ENCODE measurements around the gene EIPR1.

Gene EIPR1

DNA sequence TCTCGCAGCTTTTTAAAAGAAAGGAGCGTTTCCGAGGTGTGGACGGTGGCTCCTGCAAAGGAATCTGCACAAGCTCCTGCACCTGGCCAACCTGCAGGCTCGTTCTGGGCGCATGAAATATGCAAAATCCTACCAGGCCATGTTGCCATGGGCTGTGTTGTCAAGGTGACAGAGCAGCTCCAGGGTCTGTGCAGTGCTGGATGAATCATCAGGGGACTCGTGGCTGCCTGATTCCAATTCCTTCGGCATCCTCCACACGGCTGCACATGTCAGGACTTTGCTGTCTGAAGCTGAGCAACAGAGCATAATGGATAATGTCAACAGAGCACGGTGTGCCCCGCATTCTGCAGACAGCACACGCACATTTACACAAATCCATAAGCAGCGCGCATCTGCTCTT, 120.5 kb downstream of the EIPR1 start:
- DNase-seq (ENCODE audit: low spot score in 2 of 2) (no peak), ATAC-seq (ENCODE audit: low read depth) (no peak)
- Mint-ChIP-seq H3K27me3 (no peaks in the 10 kb centered on the region), H3K9me3 (no peaks in the 10 kb centered on the region), H3K4me3 (no peak overlapping the region), H3K4me1 (peaks cover 13% of the 10 kb centered on the region), H3K36me3 (peaks cover 15% of the 10 kb centered on the region), H3K27ac (no peak overlapping the region)

DNA sequence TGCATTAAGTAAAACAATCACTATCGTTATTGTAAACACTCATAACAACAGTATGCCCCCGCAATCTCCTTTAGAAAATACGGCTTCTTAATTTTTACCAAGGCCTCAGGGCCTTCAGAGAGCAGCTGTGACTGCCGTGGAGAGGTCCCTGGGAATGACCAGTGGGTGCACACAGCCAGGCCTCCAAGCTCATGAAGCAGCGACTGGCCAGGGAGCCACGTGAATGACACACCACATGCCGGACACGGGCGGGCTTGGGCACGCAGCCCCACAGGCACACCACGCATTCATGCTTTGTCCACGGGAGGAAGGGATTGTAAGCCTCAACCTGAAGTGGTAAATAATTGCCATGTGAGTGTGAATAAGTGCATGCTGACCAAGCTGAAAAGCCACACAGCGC, 121.0 kb downstream of the EIPR1 start:
- Mint-ChIP-seq H3K27ac (no peak overlapping the region), H3K4me1 (peaks cover 13% of the 10 kb centered on the region), H3K9me3 (no peaks in the 10 kb centered on the region), H3K36me3 (peaks cover 18% of the 10 kb centered on the region), H3K27me3 (no peaks in the 10 kb centered on the region), H3K4me3 (no peak overlapping the region)
- DNase-seq (ENCODE audit: low spot score in 2 of 2) (no peak), ATAC-seq (ENCODE audit: low read depth) (no peak)

DNA sequence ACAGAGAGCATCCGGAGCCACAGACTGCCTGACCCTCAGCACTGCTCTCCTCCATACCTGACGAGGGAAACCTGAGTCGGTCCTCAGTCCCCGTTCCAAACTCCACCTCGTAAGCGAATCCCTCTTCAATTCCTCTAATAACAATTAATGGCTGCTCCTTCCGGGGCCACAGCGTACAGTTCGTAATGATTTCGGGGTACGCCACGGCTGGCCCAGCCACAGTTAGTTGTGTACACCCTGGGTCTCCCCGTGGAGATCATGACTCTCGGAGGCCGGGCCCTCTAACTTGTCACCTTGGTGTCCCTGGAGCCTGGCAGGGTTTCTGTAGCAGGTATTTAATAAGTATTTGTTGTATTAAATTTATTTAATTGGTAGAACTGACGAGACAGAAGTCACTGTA, 121.5 kb downstream of the EIPR1 start:
- ATAC-seq (ENCODE audit: low read depth) = no peak
- H3K27me3 Mint-ChIP-seq = no peaks in the 10 kb centered on the region
- H3K4me3 Mint-ChIP-seq = no peak overlapping the region
- peak overlapping the region; percentile 72 for H3K27ac Mint-ChIP-seq
- DNase-seq (ENCODE audit: low spot score in 2 of 2) = no peak
- peaks cover 21% of the 10 kb centered on the region for H3K36me3 Mint-ChIP-seq
- no peaks in the 10 kb centered on the region for H3K9me3 Mint-ChIP-seq
- H3K4me1 Mint-ChIP-seq = peaks cover 13% of the 10 kb centered on the region

DNA sequence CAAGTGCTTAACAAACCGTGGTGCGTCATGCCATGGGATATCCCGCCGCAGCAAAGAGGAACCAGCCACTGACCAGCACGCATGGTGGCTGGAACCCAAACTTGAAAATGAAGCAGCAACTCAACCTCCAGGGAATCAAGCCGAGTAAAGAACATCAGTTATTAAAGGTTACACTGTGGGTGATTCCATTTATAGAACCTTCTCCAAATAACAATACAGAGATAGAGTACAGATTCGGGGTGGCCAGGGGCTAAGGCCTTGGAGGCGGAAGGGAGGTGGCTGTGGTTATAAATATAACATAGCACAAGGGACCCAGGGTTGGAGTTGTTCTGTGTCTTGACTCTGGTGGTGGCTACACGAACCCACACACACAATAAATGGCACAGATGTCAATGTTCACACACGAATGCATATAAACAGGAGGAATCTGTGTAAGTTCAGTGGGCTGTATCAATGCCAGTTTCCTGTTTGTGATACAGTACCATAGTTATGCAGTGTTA, 123.1 kb downstream of the EIPR1 start:
- Mint-ChIP-seq H3K27ac (peak overlapping the region; percentile 84), H3K4me1 (peaks cover 13% of the 10 kb centered on the region), H3K9me3 (no peaks in the 10 kb centered on the region), H3K27me3 (no peaks in the 10 kb centered on the region), H3K4me3 (peak overlapping the region; percentile 63), H3K36me3 (peaks cover 21% of the 10 kb centered on the region)
- peak; percentile 83 for ATAC-seq (ENCODE audit: low read depth)
- peak; percentile 28 to 44 for DNase-seq (ENCODE audit: low spot score in 2 of 2)

GRCh38 chr2:3253913-3254441, 123.6 kb downstream of the EIPR1 start:
- no peaks in the 10 kb centered on the region for H3K27me3 Mint-ChIP-seq
- no peak for ATAC-seq (ENCODE audit: low read depth)
- H3K4me3 Mint-ChIP-seq = peak overlapping the region; percentile 63
- H3K4me1 Mint-ChIP-seq = peaks cover 13% of the 10 kb centered on the region
- peaks cover 26% of the 10 kb centered on the region for H3K36me3 Mint-ChIP-seq
- peaks cover 5% of the 10 kb centered on the region for H3K9me3 Mint-ChIP-seq
- DNase-seq (ENCODE audit: low spot score in 2 of 2) = no peak
- H3K27ac Mint-ChIP-seq = peak overlapping the region; percentile 84

- H3K4me3 Mint-ChIP-seq = no peak overlapping the region
- no peaks in the 10 kb centered on the region for H3K27me3 Mint-ChIP-seq
- peaks cover 7% of the 10 kb centered on the region for H3K9me3 Mint-ChIP-seq
- H3K36me3 Mint-ChIP-seq = peaks cover 32% of the 10 kb centered on the region
- ATAC-seq (ENCODE audit: low read depth) (no peak), DNase-seq (ENCODE audit: low spot score in 2 of 2) (no peak)
- no peak overlapping the region for H3K27ac Mint-ChIP-seq
- peaks cover 13% of the 10 kb centered on the region for H3K4me1 Mint-ChIP-seq
Measured at GRCh38 chr2:3251946-3252345, 125.7 kb downstream of the EIPR1 start.

- Mint-ChIP-seq H3K27ac (no peak overlapping the region), H3K9me3 (peaks cover 8% of the 10 kb centered on the region), H3K27me3 (no peaks in the 10 kb centered on the region), H3K4me3 (no peak overlapping the region), H3K4me1 (peaks cover 9% of the 10 kb centered on the region), H3K36me3 (peaks cover 34% of the 10 kb centered on the region)
- no peak for DNase-seq (ENCODE audit: low spot score in 2 of 2)
- no peak for ATAC-seq (ENCODE audit: low read depth)
Measured at GRCh38 chr2:3249476-3249962, 128.1 kb downstream of the EIPR1 start.

DNA sequence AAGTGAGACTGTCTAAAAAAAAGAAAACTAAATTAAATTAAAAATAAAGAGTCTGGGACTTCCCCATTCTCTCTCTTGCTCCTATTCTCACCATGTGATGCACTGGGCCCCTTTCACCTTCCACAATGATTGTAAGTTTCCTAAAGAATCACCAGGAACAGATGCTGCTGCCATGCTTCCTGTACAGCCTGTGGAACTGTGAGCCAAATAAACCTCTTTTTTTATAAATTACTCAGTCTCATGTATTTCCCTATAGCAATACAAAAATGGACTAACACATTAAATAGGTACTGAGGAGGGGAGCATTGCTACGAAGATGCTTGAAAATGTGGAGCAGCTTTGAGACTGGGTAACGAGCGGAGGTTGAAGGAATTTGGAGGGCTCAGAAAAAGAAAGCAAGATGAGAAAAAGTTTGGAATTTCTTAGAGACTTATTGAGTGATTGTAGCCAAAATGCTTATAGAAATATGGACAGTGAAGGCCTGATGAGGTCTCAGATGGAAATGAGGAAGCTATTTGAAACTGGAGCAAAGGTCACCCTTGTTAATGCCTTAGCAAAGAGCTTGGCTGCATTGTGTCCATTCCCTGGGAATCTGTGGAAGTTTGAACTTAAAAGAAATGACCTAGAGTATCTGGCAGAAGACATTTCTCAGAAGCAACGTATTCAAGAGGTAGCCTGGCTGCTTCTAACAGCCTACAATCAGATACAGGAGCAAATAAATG, 128.7 kb downstream of the EIPR1 start:
- peaks cover 35% of the 10 kb centered on the region for H3K36me3 Mint-ChIP-seq

DNA sequence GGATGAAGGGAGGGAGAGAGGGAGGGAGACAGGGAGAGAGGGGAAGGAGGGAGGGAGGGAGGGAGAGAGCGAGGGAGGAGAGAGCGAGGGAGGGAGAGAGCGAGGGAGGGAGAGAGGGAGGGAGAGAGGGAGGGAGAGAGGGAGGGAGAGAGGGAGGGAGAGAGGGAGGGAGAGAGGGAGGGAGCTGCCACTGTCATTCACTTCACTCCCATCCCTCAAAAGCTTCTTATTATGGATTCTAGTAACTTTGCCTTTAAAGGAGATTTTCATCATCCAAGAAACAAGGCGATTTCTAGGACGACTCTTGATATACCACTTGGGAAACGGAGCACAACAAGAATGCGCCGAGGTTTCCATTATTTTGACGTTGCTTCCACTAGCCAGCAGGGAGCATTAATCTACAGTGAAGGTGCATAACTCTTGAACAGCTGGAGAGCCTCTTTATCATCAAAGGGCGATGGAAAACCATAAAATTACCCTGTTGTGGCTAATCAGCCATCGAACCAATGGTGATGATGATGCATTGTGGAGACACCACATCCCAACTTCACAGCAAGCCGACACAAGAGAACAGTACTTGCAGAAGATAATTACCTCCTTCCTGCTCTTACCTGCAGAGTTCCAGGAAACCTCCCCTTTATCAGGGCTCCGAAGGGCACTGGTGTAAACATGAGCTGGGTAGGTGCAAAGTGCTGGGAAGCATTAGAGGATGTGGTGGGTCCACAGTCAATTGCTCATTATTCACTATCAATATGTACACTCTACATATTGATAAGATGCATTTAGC, 130.5 kb downstream of the EIPR1 start:
- Mint-ChIP-seq H3K4me3 (no peak overlapping the region), H3K27ac (no peak overlapping the region), H3K36me3 (peaks cover 38% of the 10 kb centered on the region), H3K9me3 (peaks cover 8% of the 10 kb centered on the region), H3K4me1 (peaks cover 10% of the 10 kb centered on the region), H3K27me3 (no peaks in the 10 kb centered on the region)
- no peak for DNase-seq (ENCODE audit: low spot score in 2 of 2)
- ATAC-seq (ENCODE audit: low read depth) = no peak

More for the DNA sequence above, 128.7 kb downstream of the EIPR1 start:
- no peaks in the 10 kb centered on the region for H3K27me3 Mint-ChIP-seq
- peaks cover 3% of the 10 kb centered on the region for H3K4me1 Mint-ChIP-seq
- DNase-seq (ENCODE audit: low spot score in 2 of 2) (no peak), ATAC-seq (ENCODE audit: low read depth) (no peak)
- no peak overlapping the region for H3K27ac Mint-ChIP-seq
- peaks cover 8% of the 10 kb centered on the region for H3K9me3 Mint-ChIP-seq
- H3K4me3 Mint-ChIP-seq = no peak overlapping the region

GRCh38 chr2:3246406-3246805, 131.2 kb downstream of the EIPR1 start:
- DNase-seq (ENCODE audit: low spot score in 2 of 2) (no peak), ATAC-seq (ENCODE audit: low read depth) (no peak)
- no peak overlapping the region for H3K27ac Mint-ChIP-seq
- H3K36me3 Mint-ChIP-seq = peaks cover 33% of the 10 kb centered on the region
- peaks cover 10% of the 10 kb centered on the region for H3K4me1 Mint-ChIP-seq
- peaks cover 8% of the 10 kb centered on the region for H3K9me3 Mint-ChIP-seq
- no peaks in the 10 kb centered on the region for H3K27me3 Mint-ChIP-seq
- no peak overlapping the region for H3K4me3 Mint-ChIP-seq

DNA sequence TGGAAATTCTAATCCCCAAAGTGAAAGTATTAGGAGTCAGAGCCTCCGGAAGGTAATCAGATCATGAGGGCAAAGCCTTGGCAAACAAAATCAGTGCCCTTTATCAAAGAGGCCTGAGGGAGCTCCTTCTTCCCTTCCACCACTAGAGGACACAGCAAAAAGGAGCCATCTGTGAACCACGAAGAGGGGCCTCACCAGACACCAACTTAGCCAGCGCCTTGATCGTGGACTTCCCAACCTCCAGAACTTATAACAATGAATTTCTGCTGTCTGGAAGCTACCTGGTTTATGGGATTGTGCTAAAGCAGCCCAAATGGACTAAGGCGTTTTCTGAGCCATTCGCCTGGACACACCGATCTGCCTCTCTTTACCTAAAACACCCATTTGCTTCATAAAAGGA, 133.1 kb downstream of the EIPR1 start:
- DNase-seq (ENCODE audit: low spot score in 2 of 2) (no peak), ATAC-seq (ENCODE audit: low read depth) (no peak)
- H3K27ac Mint-ChIP-seq = no peak overlapping the region
- H3K36me3 Mint-ChIP-seq = peaks cover 26% of the 10 kb centered on the region
- no peak overlapping the region for H3K4me3 Mint-ChIP-seq
- H3K9me3 Mint-ChIP-seq = peaks cover 8% of the 10 kb centered on the region
- H3K4me1 Mint-ChIP-seq = peaks cover 10% of the 10 kb centered on the region
- no peaks in the 10 kb centered on the region for H3K27me3 Mint-ChIP-seq

DNA sequence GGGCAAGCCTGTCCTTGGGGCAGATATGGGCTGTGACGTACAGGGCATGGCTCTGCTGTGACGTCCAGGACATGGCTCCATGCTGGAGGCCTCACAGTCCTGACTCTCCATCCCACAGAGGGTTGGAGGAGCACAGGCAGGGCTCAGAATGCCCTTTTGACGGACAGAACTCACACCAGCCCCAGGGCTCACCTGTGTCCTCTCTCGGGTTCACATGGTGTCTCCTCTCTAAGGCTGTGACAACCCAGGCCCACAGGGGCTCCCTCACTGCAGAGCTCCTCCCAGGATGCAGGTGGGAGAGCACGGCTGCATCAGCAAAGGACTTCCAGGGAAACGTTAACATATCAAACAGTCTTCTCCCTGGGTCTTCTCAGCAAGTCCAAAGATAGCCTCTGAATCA, 133.8 kb downstream of the EIPR1 start:
- Mint-ChIP-seq H3K27me3 (no peaks in the 10 kb centered on the region), H3K27ac (no peak overlapping the region), H3K9me3 (peaks cover 2% of the 10 kb centered on the region), H3K4me1 (peaks cover 10% of the 10 kb centered on the region), H3K4me3 (no peak overlapping the region), H3K36me3 (peaks cover 19% of the 10 kb centered on the region)
- DNase-seq (ENCODE audit: low spot score in 2 of 2) (no peak), ATAC-seq (ENCODE audit: low read depth) (no peak)

- Mint-ChIP-seq H3K4me3 (no peak overlapping the region), H3K27ac (peak overlapping the region; percentile 75), H3K36me3 (peaks cover 20% of the 10 kb centered on the region)
Measured at GRCh38 chr2:3242747-3243369, 134.8 kb downstream of the EIPR1 start.

More at GRCh38 chr2:3242747-3243369, 134.8 kb downstream of the EIPR1 start:
- ATAC-seq (ENCODE audit: low read depth) (peak; percentile 88), DNase-seq (ENCODE audit: low spot score in 2 of 2) (peak in 1 of 2 donors; percentile 18)
- Mint-ChIP-seq H3K27me3 (no peaks in the 10 kb centered on the region), H3K4me1 (peaks cover 10% of the 10 kb centered on the region), H3K9me3 (peaks cover 1% of the 10 kb centered on the region)

Measured in memory B cell (primary cell).